ENCODE results near the gene SELENOW.

SELENOW gene

DNA sequence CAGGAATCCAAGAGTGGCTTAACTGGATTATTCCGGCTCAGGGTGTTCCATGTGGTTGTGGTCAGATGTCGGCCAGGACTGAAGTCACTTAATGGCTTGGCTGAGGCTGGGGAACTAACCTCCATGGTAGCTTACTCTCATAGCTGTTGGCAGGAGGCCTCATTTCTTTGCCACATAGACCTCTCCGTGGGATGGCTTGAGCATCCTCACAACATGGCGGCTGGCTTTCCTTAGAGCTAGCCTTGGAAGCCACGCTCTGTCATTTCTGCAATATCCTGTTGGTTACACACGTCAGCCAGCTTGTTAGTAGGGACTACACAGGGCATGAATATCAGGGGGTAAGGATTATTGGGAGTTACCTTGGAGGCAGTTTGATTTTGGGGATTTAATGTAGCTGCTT is 48.3 kb downstream of the SELENOW start:
- DNase-seq = no peak

DNA sequence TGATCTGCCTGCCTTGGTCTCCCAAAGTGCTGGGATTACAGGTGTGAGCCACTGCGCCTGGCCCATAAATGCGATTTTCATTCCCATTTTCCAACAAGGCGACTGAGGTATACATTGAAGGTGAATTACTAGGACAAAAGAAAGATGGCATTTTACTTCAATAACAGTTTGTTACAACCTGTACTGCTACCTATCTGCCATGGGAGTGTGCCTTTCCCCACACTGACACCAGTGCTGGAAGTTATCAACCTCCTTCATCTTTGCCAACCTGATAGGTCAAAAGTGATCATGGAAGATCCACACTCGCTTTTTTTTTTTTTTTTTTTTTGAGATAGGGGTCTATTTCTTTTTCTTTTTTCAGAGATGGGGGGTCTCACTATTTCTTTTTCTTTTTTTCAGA is 54.2 kb downstream of the SELENOW start:
- DNase-seq = no peak
